NK-92 (cell line): ENCODE results near the gene PAK4.
"Not testable (repeated sequence)": the region's sequence is repeated elsewhere in the genome, so short reads cannot be mapped to it uniquely, and the experiment has no call there.

Source experiments
- DNase-seq: peaks from one replicate; lab custom pipeline; 2025; ENCODE audit not compliant: unreplicated experiment; lab: John Stamatoyannopoulos, UW

PAK4 gene

GRCh38 chr19:39203372-39204341, 78.1 kb downstream of the PAK4 start, which contains the start of gene SYCN:
SYCN (minus strand) TSS chr19:39204263; CDS start chr19:39204254, 9 bp downstream.
- DNase-seq, result no peak

GRCh38 chr19:39205449-39205764, 79.8 kb downstream of the PAK4 start:
- no peak for DNase-seq

GRCh38 chr19:39206122-39206521, 80.5 kb downstream of the PAK4 start:
- DNase-seq, result no peak

GRCh38 chr19:39207293-39207836, 81.8 kb downstream of the PAK4 start:
- no peak for DNase-seq

- DNase-seq, result no peak
Measured at GRCh38 chr19:39208175-39208795, 82.7 kb downstream of the PAK4 start.

- no peak for DNase-seq
Measured at GRCh38 chr19:39209196-39209595, 83.6 kb downstream of the PAK4 start.

GRCh38 chr19:39211731-39212374, 86.3 kb downstream of the PAK4 start:
- no peak for DNase-seq

GRCh38 chr19:39212375-39212742, 86.8 kb downstream of the PAK4 start:
- DNase-seq, result no peak

- DNase-seq, result not testable (repeated sequence)
Measured at GRCh38 chr19:39215323-39215722, 89.7 kb downstream of the PAK4 start.

GRCh38 chr19:39217094-39217493, 91.5 kb downstream of the PAK4 start:
- DNase-seq, result no peak

GRCh38 chr19:39218230-39219007, 92.8 kb downstream of the PAK4 start:
- DNase-seq, result no peak

- DNase-seq, result not testable (repeated sequence)
Measured at GRCh38 chr19:39219108-39219507, 93.5 kb downstream of the PAK4 start.

- DNase-seq, result no peak
Measured at GRCh38 chr19:39223703-39224279, 98.2 kb downstream of the PAK4 start.

GRCh38 chr19:39224910-39225309, 99.3 kb downstream of the PAK4 start:
- no peak for DNase-seq
